GM18505 (cell line): ENCODE results near the gene GMDS.
"Not testable (repeated sequence)": the region's sequence is repeated elsewhere in the genome, so short reads cannot be mapped to it uniquely, and the experiment has no call there.

Experiments used
- ATAC-seq: cut with Tn5 transposase; IDR thresholded peaks from one replicate; pipeline ENCODE4 v1.9.1; 2021; ENCODE audit not compliant: unreplicated experiment
- POLR2A ChIP-seq: IDR thresholded peaks from 4 replicates; pipeline ENCODE4 v1.6.1; 2011; ENCODE audit warnings: borderline replicate concordance; ENCODE audit not compliant: insufficient read depth, insufficient read length; ENCODE audit errors: extremely low read depth

The GMDS gene

GRCh38 chr6:1704711-1705110 lies 540.7 kb downstream of the GMDS start:
- TF ChIP-seq POLR2A = no peak
- no peak for ATAC-seq

GRCh38 chr6:1703923-1704322 lies 541.5 kb downstream of the GMDS start:
- ATAC-seq = no peak
- TF ChIP-seq POLR2A = no peak

GRCh38 chr6:1703091-1703855 lies 542.1 kb downstream of the GMDS start:
- ATAC-seq = no peak
- TF ChIP-seq POLR2A = no peak

GRCh38 chr6:1702580-1703051 lies 542.8 kb downstream of the GMDS start:
- TF ChIP-seq POLR2A = no peak
- ATAC-seq = no peak

- ATAC-seq = no peak
- no peak for TF ChIP-seq POLR2A
Observed at GRCh38 chr6:1701668-1702353, 543.6 kb downstream of the GMDS start.

- TF ChIP-seq POLR2A = no peak
- ATAC-seq = no peak
Observed at GRCh38 chr6:1700278-1700967, 545.0 kb downstream of the GMDS start.

GRCh38 chr6:1698527-1698926 lies 546.9 kb downstream of the GMDS start:
- no peak for ATAC-seq
- TF ChIP-seq POLR2A = no peak

- ATAC-seq = no peak
- TF ChIP-seq POLR2A = no peak
Observed at GRCh38 chr6:1697688-1698351, 547.6 kb downstream of the GMDS start.

GRCh38 chr6:1696463-1696850 lies 548.9 kb downstream of the GMDS start:
- TF ChIP-seq POLR2A = no peak
- no peak for ATAC-seq

GRCh38 chr6:1695546-1696462 lies 549.6 kb downstream of the GMDS start:
- no peak for ATAC-seq

GRCh38 chr6:1691828-1692227 lies 553.6 kb downstream of the GMDS start:
- ATAC-seq = not testable (repeated sequence)

More at GRCh38 chr6:1695546-1696462, 549.6 kb downstream of the GMDS start:
- no peak for TF ChIP-seq POLR2A

- ATAC-seq = not testable (repeated sequence)
Observed at GRCh38 chr6:1690656-1691055, 554.7 kb downstream of the GMDS start.
